NT2/D1 (cell line): ENCODE results near the gene SLC7A10.

ENCODE experiments used
- DNase-seq: peaks from one replicate; pipeline ENCODE4 v3.0.0-alpha.2; 2011; ENCODE audit warnings: low read depth, low spot score
- H3K27me3 ChIP-seq: 2 replicates; pipeline ENCODE4 v1.6.0; 2011; ENCODE audit warnings: mild to moderate bottlenecking; ENCODE audit not compliant: insufficient read length, insufficient read depth
- H3K36me3 ChIP-seq: 2 replicates; pipeline ENCODE4 v1.6.1; 2011; ENCODE audit warnings: mild to moderate bottlenecking, low read length, mixed read lengths; ENCODE audit not compliant: insufficient read depth, insufficient read length
- H3K4me1 ChIP-seq: 2 replicates; pipeline ENCODE4 v1.5.1; 2011; ENCODE audit not compliant: insufficient read depth, insufficient read length
- H3K4me3 ChIP-seq: 2 replicates; pipeline ENCODE4 v1.5.1; 2011; ENCODE audit warnings: low read depth; ENCODE audit not compliant: insufficient read length
- H3K9ac ChIP-seq: 2 replicates; pipeline ENCODE4 v1.6.0; 2011; ENCODE audit warnings: low read depth; ENCODE audit not compliant: insufficient read length
- H3K9me3 ChIP-seq: 2 replicates; pipeline ENCODE4 v1.5.1; 2011; ENCODE audit warnings: mild to moderate bottlenecking, low read length; ENCODE audit not compliant: insufficient read depth
- SUZ12 ChIP-seq: IDR thresholded peaks from 2 replicates; pipeline ENCODE4 v1.6.1; 2011; ENCODE audit not compliant: insufficient read length, insufficient read depth; ENCODE audit errors: extremely low read depth
- YY1 ChIP-seq: IDR thresholded peaks from 2 replicates; pipeline ENCODE4 v1.6.1; 2011; ENCODE audit not compliant: insufficient read length, insufficient read depth
- ZNF274 ChIP-seq: IDR thresholded peaks from 2 replicates; pipeline ENCODE4 v1.6.1; 2011; ENCODE audit warnings: mild to moderate bottlenecking, low read depth, low read length

The SLC7A10 gene

GRCh38 chr19:33247441-33247819 is 21.8 kb upstream of the SLC7A10 start:
- Histone ChIP-seq H3K9me3 (peaks cover 17% of the 10 kb centered on the region), H3K27me3 (no peaks in the 10 kb centered on the region), H3K4me1 (peaks cover 18% of the 10 kb centered on the region), H3K4me3 (no peak overlapping the region), H3K9ac (no peak overlapping the region), H3K36me3 (no peaks in the 10 kb centered on the region)
- TF ChIP-seq YY1 = no peak
- TF ChIP-seq ZNF274 = no peak
- no peak for TF ChIP-seq SUZ12
- no peak for DNase-seq

DNA sequence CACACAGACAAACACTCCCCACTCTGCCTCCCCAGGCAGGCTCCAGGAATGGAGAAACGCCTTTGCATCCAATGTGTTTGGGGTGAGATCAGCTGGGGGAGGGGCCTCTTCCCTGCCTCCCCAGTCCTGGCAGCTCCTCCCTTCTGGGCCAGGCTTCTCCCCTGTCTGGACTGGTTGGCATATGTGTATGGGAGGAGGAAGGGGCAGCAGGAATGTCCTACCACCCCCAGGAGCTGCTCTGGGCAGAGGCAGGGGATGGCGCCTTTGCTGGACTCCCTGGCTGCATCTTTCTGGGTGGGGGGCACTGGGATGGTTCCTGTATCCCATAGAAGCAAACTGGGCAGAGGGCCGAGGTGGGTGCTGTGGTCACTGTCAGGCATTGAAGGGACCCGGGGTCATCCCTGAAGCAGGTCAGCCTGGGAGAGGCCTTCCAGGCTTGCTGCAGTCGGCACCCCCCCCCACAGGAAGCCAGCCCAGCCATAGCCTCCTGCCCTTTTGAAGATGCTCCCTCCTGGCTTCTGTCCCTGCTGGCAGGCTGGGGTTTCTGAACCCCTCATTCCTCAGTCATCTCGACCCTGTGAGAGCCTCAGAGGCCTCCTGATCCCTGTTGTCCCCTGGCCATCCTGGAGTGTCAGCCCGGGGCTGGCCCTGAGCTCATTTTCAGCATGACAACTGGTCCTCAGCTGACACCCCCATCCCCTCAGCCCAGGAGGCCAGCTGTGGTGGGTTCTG is 21.2 kb upstream of the SLC7A10 start:
- DNase-seq = no peak
- Histone ChIP-seq H3K27me3 (no peaks in the 10 kb centered on the region), H3K9me3 (peaks cover 17% of the 10 kb centered on the region), H3K9ac (no peak overlapping the region), H3K4me1 (peaks cover 18% of the 10 kb centered on the region), H3K4me3 (no peak overlapping the region), H3K36me3 (no peaks in the 10 kb centered on the region)
- TF ChIP-seq SUZ12 (no peak), ZNF274 (no peak), YY1 (no peak)

GRCh38 chr19:33245948-33246708 is 20.5 kb upstream of the SLC7A10 start:
- Histone ChIP-seq H3K9me3 (peaks cover 17% of the 10 kb centered on the region), H3K36me3 (no peaks in the 10 kb centered on the region), H3K4me3 (no peak overlapping the region), H3K9ac (no peak overlapping the region), H3K4me1 (peaks cover 14% of the 10 kb centered on the region), H3K27me3 (no peaks in the 10 kb centered on the region)
- no peak for DNase-seq
- no peak for TF ChIP-seq SUZ12
- TF ChIP-seq ZNF274 = no peak
- TF ChIP-seq YY1 = no peak

DNA sequence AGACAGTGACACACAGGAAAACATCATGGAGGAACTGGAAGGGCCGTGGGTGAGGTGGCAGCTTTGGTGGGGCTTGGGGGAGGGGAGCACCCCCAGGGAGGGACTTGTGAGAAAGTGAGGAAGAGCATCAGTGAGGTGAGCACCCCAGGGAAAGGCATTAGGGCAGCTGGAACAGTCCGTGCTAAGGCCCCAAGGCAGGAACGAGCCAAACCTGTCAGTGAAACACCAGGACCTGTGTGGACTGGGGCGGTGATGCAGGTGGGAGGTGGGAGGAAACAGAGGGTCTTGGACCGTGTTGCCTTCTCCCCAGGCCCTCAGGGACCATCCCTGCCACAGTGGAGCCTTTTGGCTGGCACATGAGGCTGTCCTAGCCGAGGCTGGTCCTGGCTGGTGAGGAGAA is 17.3 kb upstream of the SLC7A10 start:
- Histone ChIP-seq H3K36me3 (no peaks in the 10 kb centered on the region), H3K27me3 (no peaks in the 10 kb centered on the region), H3K9me3 (peaks cover 17% of the 10 kb centered on the region), H3K4me1 (no peaks in the 10 kb centered on the region), H3K4me3 (no peak overlapping the region), H3K9ac (no peak overlapping the region)
- DNase-seq = no peak
- no peak for TF ChIP-seq ZNF274
- no peak for TF ChIP-seq YY1
- TF ChIP-seq SUZ12 = no peak

DNA sequence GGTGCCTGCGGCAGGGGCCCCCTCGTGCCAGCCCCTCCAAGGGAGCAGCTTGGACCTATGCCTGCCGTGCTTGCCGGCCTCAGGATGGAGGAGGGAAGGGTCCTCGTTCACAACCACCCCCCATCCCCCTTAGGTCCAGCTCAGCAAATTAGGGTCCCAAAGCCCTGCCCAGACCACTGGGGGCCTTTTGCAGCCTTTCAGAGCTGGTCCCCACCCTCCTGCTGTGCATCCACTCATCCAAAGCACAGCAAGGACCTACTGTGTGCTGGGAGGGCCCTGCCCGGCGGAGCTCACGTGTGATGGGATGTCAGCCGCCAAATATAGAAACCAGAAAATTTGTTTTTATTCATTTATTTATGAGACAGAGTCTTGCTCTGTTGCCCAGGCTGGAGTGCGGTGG is 16.5 kb upstream of the SLC7A10 start:
- DNase-seq = no peak

DNA sequence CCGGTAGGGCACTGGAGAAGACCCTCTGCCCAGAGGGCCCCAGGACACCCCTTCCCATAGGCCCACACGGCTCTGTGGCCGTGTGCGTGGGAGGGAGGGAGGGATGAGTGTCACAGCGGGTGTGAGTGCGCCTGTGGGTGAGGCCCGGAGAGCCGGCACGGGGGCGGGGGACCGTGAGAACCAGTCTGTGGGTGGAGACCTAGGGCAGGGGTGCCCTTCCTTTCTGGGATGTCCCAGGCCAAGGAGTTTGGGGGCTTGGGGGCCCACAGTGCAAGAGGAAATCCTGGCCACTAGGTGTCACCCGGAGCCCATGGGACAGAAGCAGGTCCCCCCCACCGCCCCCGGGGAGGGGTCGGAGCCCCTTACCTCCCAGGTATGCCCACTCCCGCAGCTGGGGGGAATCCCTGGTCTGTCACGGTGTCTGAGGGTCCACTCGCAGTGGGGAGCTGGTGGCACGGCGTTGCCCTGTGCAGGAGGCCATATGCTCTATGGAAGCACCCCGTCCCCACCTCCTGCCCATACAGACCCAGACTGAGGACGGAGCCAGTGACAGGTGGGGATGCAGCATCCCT is 16.0 kb upstream of the SLC7A10 start:
- Histone ChIP-seq H3K4me1 (no peaks in the 10 kb centered on the region), H3K4me3 (no peak overlapping the region), H3K9me3 (peaks cover 17% of the 10 kb centered on the region), H3K27me3 (no peaks in the 10 kb centered on the region), H3K36me3 (no peaks in the 10 kb centered on the region), H3K9ac (no peak overlapping the region)
- TF ChIP-seq ZNF274 (no peak), YY1 (no peak)
- no peak for DNase-seq

More for the DNA sequence above, 16.5 kb upstream of the SLC7A10 start:
- no peaks in the 10 kb centered on the region for H3K27me3 ChIP-seq
- no peaks in the 10 kb centered on the region for H3K4me1 ChIP-seq
- TF ChIP-seq SUZ12 = no peak
- no peak for TF ChIP-seq ZNF274
- TF ChIP-seq YY1 = no peak
- H3K36me3 ChIP-seq = no peaks in the 10 kb centered on the region
- H3K4me3 ChIP-seq = no peak overlapping the region
- H3K9ac ChIP-seq = no peak overlapping the region
- H3K9me3 ChIP-seq = peaks cover 17% of the 10 kb centered on the region

DNA sequence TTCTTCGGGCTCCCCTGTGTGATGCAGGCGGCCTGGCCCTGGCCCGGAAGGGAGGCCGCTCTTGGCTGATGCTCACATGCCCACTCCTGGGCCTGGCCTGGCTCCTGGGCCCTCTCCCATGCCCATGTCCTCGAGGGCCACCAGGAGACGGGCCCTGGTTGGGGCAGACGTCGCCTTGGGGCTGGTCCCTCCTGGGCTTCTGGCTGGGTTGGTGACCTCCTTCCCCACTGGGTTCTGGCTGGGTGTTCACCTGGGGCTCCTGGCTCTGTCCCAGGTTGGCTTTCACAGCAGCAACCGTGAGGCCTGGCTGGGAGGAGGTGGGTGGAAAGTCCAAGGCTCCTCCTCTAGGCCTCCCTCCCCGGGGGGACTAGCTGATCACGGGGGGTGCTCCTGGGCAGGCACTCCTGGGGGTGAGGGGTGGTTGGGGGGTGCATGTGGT is 15.5 kb upstream of the SLC7A10 start:
- no peaks in the 10 kb centered on the region for H3K27me3 ChIP-seq
- H3K4me1 ChIP-seq = no peaks in the 10 kb centered on the region
- peaks cover 14% of the 10 kb centered on the region for H3K9me3 ChIP-seq
- no peak for TF ChIP-seq SUZ12
- no peaks in the 10 kb centered on the region for H3K36me3 ChIP-seq
- DNase-seq = no peak
- no peak overlapping the region for H3K4me3 ChIP-seq
- no peak overlapping the region for H3K9ac ChIP-seq
